Astrocyte (in vitro differentiated cells and primary cell): Measurements from ENCODE around the gene GRID2. TPM values are rescaled to one million over a fixed set of nuclear protein-coding genes. Genes with fewer than 3 reads are reported as not detected.

Source experiments
- DNase-seq: peaks from one replicate; pipeline ENCODE4 v3.0.0-alpha.2; 2010; ENCODE audit warnings: low read depth
- FAIRE-seq: peaks from 2 replicates; lab custom pipeline; 2011; peaks lifted over from hg19 to GRCh38; lab: Jason Lieb, UNC
- H2AFZ ChIP-seq: 2 replicates; pipeline ENCODE4 v1.6.0; 2012; ENCODE audit warnings: low read depth, low read length, inconsistent platforms
- H3K27ac ChIP-seq: 2 replicates; pipeline ENCODE4 v1.5.1; 2011; ENCODE audit warnings: low read depth, low read length, inconsistent platforms
- H3K27me3 ChIP-seq: 2 replicates; pipeline ENCODE4 v1.6.0; 2011; ENCODE audit warnings: low read length, inconsistent platforms; ENCODE audit not compliant: insufficient read depth
- H3K36me3 ChIP-seq: 2 replicates; pipeline ENCODE4 v1.5.1; 2011; ENCODE audit warnings: low read length, inconsistent platforms; ENCODE audit not compliant: insufficient read depth
- H3K4me1 ChIP-seq: 2 replicates; pipeline ENCODE4 v1.5.1; 2011; ENCODE audit warnings: low read length, inconsistent platforms; ENCODE audit not compliant: insufficient read depth
- H3K4me2 ChIP-seq: 2 replicates; pipeline ENCODE4 v1.6.0; 2012; ENCODE audit warnings: low read length, inconsistent platforms
- H3K4me3 ChIP-seq: 2 replicates; pipeline ENCODE4 v1.5.1; 2011; ENCODE audit warnings: low read depth, mild to moderate bottlenecking, low read length, inconsistent platforms; ENCODE audit not compliant: insufficient read depth
- H3K79me2 ChIP-seq: 2 replicates; pipeline ENCODE4 v1.6.0; 2012; ENCODE audit warnings: mild to moderate bottlenecking, low read length, inconsistent platforms; ENCODE audit not compliant: insufficient read depth
- H3K9ac ChIP-seq: 2 replicates; pipeline ENCODE4 v1.6.0; 2012; ENCODE audit warnings: mild to moderate bottlenecking, low read length, inconsistent platforms
- H3K9me3 ChIP-seq: 2 replicates; pipeline ENCODE4 v1.5.1; 2012; ENCODE audit warnings: low read depth, mild to moderate bottlenecking, low read length, inconsistent platforms; ENCODE audit not compliant: insufficient read depth
- H4K20me1 ChIP-seq: 2 replicates; pipeline ENCODE4 v1.6.0; 2012; ENCODE audit warnings: low read length, inconsistent platforms; ENCODE audit not compliant: insufficient read depth
- H3K27ac Mint-ChIP-seq: one replicate; pipeline ENCODE4 v1.8.0; 2021; ENCODE audit warnings: mild to moderate bottlenecking, mixed read lengths; ENCODE audit not compliant: unreplicated experiment
- H3K27me3 Mint-ChIP-seq: one replicate; pipeline ENCODE4 v1.8.0; 2021; ENCODE audit warnings: low read depth, mixed read lengths; ENCODE audit not compliant: unreplicated experiment
- H3K36me3 Mint-ChIP-seq: one replicate; pipeline ENCODE4 v1.8.0; 2021; ENCODE audit warnings: low read depth, mixed read lengths; ENCODE audit not compliant: unreplicated experiment
- H3K4me1 Mint-ChIP-seq: one replicate; pipeline ENCODE4 v1.8.0; 2021; ENCODE audit warnings: low read depth, mixed read lengths; ENCODE audit not compliant: unreplicated experiment
- H3K4me3 Mint-ChIP-seq: one replicate; pipeline ENCODE4 v1.8.0; 2021; ENCODE audit warnings: mild to moderate bottlenecking, moderate library complexity, mixed read lengths; ENCODE audit not compliant: unreplicated experiment
- H3K9me3 Mint-ChIP-seq: one replicate; pipeline ENCODE4 v1.8.0; 2021; ENCODE audit warnings: mild to moderate bottlenecking, mixed read lengths; ENCODE audit not compliant: unreplicated experiment
- EZH2 ChIP-seq: IDR thresholded peaks from 2 replicates; pipeline ENCODE4 v1.6.1; 2012; ENCODE audit warnings: mild to moderate bottlenecking, low read length, inconsistent platforms; ENCODE audit not compliant: insufficient read depth
- total RNA-seq: library from RNA; stranded (reverse); gene quantifications from 2 replicates; pipeline ENCODE4 v1.2.1, GENCODE V29; 2021
- TF ChIP-seq, protein P1 (sequence below): IDR thresholded peaks from 2 replicates; pipeline ENCODE4 v1.5.1; 2011; ENCODE audit warnings: low read depth, mild to moderate bottlenecking, inconsistent platforms, low read length, moderate library complexity; ENCODE audit not compliant: insufficient read depth

Gene GRID2
- total RNA-seq, 1 donor from 2014 or later = 0.14 TPM

GRCh38 chr4:93373893-93374860 is 1070.4 kb downstream of the GRID2 start:
- H3K9me3 Mint-ChIP-seq = no peaks in the 10 kb centered on the region
- DNase-seq = peak; percentile 18
- no peak for TF ChIP-seq EZH2
- TF ChIP-seq, protein P1, sequence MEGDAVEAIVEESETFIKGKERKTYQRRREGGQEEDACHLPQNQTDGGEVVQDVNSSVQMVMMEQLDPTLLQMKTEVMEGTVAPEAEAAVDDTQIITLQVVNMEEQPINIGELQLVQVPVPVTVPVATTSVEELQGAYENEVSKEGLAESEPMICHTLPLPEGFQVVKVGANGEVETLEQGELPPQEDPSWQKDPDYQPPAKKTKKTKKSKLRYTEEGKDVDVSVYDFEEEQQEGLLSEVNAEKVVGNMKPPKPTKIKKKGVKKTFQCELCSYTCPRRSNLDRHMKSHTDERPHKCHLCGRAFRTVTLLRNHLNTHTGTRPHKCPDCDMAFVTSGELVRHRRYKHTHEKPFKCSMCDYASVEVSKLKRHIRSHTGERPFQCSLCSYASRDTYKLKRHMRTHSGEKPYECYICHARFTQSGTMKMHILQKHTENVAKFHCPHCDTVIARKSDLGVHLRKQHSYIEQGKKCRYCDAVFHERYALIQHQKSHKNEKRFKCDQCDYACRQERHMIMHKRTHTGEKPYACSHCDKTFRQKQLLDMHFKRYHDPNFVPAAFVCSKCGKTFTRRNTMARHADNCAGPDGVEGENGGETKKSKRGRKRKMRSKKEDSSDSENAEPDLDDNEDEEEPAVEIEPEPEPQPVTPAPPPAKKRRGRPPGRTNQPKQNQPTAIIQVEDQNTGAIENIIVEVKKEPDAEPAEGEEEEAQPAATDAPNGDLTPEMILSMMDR = no peak
- H2AFZ ChIP-seq = no peak overlapping the region
- no peak overlapping the region for H3K9ac ChIP-seq
- no peaks in the 10 kb centered on the region for H3K36me3 Mint-ChIP-seq
- no peaks in the 10 kb centered on the region for H4K20me1 ChIP-seq
- H3K79me2 ChIP-seq = no peaks in the 10 kb centered on the region
- no peaks in the 10 kb centered on the region for H3K27me3 ChIP-seq
- no peak overlapping the region for H3K4me2 ChIP-seq
- no peaks in the 10 kb centered on the region for H3K4me1 ChIP-seq
- H3K4me3 Mint-ChIP-seq = no peak overlapping the region
- H3K9me3 ChIP-seq = no peaks in the 10 kb centered on the region
- H3K27me3 Mint-ChIP-seq = no peaks in the 10 kb centered on the region
- no peak overlapping the region for H3K4me3 ChIP-seq
- H3K27ac Mint-ChIP-seq = no peak overlapping the region
- no peaks in the 10 kb centered on the region for H3K36me3 ChIP-seq
- H3K27ac ChIP-seq = no peak overlapping the region
- no peak for FAIRE-seq
- peaks cover 2% of the 10 kb centered on the region for H3K4me1 Mint-ChIP-seq

GRCh38 chr4:93384241-93384640 is 1080.5 kb downstream of the GRID2 start:
- Histone ChIP-seq H3K4me1 (peaks cover 12% of the 10 kb centered on the region), H3K9ac (no peak overlapping the region), H3K27ac (peak overlapping the region; percentile 41), H3K4me2 (peak overlapping the region; percentile 52), H4K20me1 (no peaks in the 10 kb centered on the region), H3K9me3 (no peaks in the 10 kb centered on the region), H3K36me3 (no peaks in the 10 kb centered on the region), H3K27me3 (no peaks in the 10 kb centered on the region), H3K4me3 (no peak overlapping the region), H3K79me2 (no peaks in the 10 kb centered on the region), H2AFZ (no peak overlapping the region)
- H3K9me3 Mint-ChIP-seq = no peaks in the 10 kb centered on the region
- no peaks in the 10 kb centered on the region for H3K27me3 Mint-ChIP-seq
- TF ChIP-seq, protein P1 = no peak
- no peak for TF ChIP-seq EZH2
- no peak overlapping the region for H3K4me3 Mint-ChIP-seq
- DNase-seq (no peak), FAIRE-seq (no peak)
- no peak overlapping the region for H3K27ac Mint-ChIP-seq
- H3K4me1 Mint-ChIP-seq = no peaks in the 10 kb centered on the region
- H3K36me3 Mint-ChIP-seq = no peaks in the 10 kb centered on the region

GRCh38 chr4:93384887-93385286 is 1081.1 kb downstream of the GRID2 start:
- TF ChIP-seq EZH2 = no peak
- TF ChIP-seq, protein P1 = no peak
- H3K27me3 ChIP-seq = no peaks in the 10 kb centered on the region
- peak overlapping the region; percentile 52 for H3K4me2 ChIP-seq
- peak overlapping the region; percentile 41 for H3K27ac ChIP-seq
- FAIRE-seq (no peak), DNase-seq (peak; percentile 44)
- no peak overlapping the region for H2AFZ ChIP-seq
- H3K79me2 ChIP-seq = no peaks in the 10 kb centered on the region
- no peaks in the 10 kb centered on the region for H3K9me3 ChIP-seq
- no peak overlapping the region for H3K4me3 Mint-ChIP-seq
- no peaks in the 10 kb centered on the region for H3K4me1 Mint-ChIP-seq
- H3K36me3 ChIP-seq = no peaks in the 10 kb centered on the region
- no peak overlapping the region for H3K27ac Mint-ChIP-seq
- no peaks in the 10 kb centered on the region for H3K27me3 Mint-ChIP-seq
- H3K9me3 Mint-ChIP-seq = no peaks in the 10 kb centered on the region
- H3K9ac ChIP-seq = no peak overlapping the region
- no peaks in the 10 kb centered on the region for H4K20me1 ChIP-seq
- H3K4me1 ChIP-seq = peaks cover 12% of the 10 kb centered on the region
- H3K4me3 ChIP-seq = no peak overlapping the region
- no peaks in the 10 kb centered on the region for H3K36me3 Mint-ChIP-seq
